Anterior cingulate cortex (tissue), 58 donors: Measurements from ENCODE around the gene ENAM.
A peak's percentile ranks its signal among the peaks of the same experiment; 100 is the strongest.

Experiments
- DNase-seq, 58 donors: peaks; one replicate each; lab custom pipeline; 2025; lab: John Stamatoyannopoulos, UW

Gene ENAM

GRCh38 chr4:70628444-70628843, at the start of gene ENAM:
ENAM (plus strand) TSS chr4:70628744; CDS start chr4:70629501, 757 bp downstream.
- DNase-seq, result no peak

GRCh38 chr4:70581980-70582379, 46.6 kb upstream of the ENAM start:
- no peak for DNase-seq

- no peak for DNase-seq
These were observed 44.4 kb upstream of the ENAM start for GRCh38 chr4:70583952-70584834.

- DNase-seq, result no peak
These were observed 41.7 kb upstream of the ENAM start for GRCh38 chr4:70586841-70587240.

- DNase-seq, result no peak
These were observed 38.8 kb upstream of the ENAM start for GRCh38 chr4:70589785-70590184.

GRCh38 chr4:70591955-70592582, 36.5 kb upstream of the ENAM start, which contains the start of gene AMBN:
AMBN (plus strand) TSS chr4:70592256; CDS start chr4:70592359, 103 bp downstream.
- no peak for DNase-seq

GRCh38 chr4:70594196-70594595, 34.3 kb upstream of the ENAM start:
- DNase-seq, result no peak

GRCh38 chr4:70600305-70600704, 28.2 kb upstream of the ENAM start:
- no peak for DNase-seq

GRCh38 chr4:70600977-70601376, 27.6 kb upstream of the ENAM start:
- DNase-seq, result no peak

- peak in 35 of 58 donors; percentile 0 to 64 (median 6) for DNase-seq
These were observed 27.0 kb upstream of the ENAM start for GRCh38 chr4:70601422-70602039.

- DNase-seq, result no peak
These were observed 24.7 kb upstream of the ENAM start for GRCh38 chr4:70603856-70604255.

- DNase-seq, result no peak
These were observed 22.1 kb upstream of the ENAM start for GRCh38 chr4:70606459-70606858.

GRCh38 chr4:70607334-70607853, 21.1 kb upstream of the ENAM start:
- DNase-seq, result no peak

- no peak for DNase-seq
These were observed 20.2 kb upstream of the ENAM start for GRCh38 chr4:70608324-70608723.

- no peak for DNase-seq
These were observed 15.0 kb upstream of the ENAM start for GRCh38 chr4:70613306-70614183.

- no peak for DNase-seq
These were observed 14.4 kb upstream of the ENAM start for GRCh38 chr4:70614184-70614555.

- no peak for DNase-seq
These were observed 9.3 kb upstream of the ENAM start for GRCh38 chr4:70619288-70619687.

GRCh38 chr4:70619778-70620177, 8.8 kb upstream of the ENAM start:
- no peak for DNase-seq

GRCh38 chr4:70623323-70623722, 5.2 kb upstream of the ENAM start:
- no peak for DNase-seq

GRCh38 chr4:70624226-70624793, 4.2 kb upstream of the ENAM start:
- no peak for DNase-seq
